Sciatic nerve (tissue), 2 donors: ENCODE results near the gene COX18. TPM values are rescaled to one million over a fixed set of nuclear protein-coding genes. Genes with fewer than 3 reads are reported as not detected.

Experiments
- ATAC-seq: fragments of 200-7000 bp; cut with Tn5 transposase; one replicate; pipeline ENCODE4 v1.9.1; 2020; ENCODE audit warnings: mild to moderate bottlenecking, moderate library complexity
- DNase-seq: peaks from one replicate; pipeline ENCODE4 v3.0.0-alpha.2; 2020; ENCODE audit warnings: low spot score
- intact Hi-C: fragments of 100-400 bp; cut with DNase I; formaldehyde crosslinking; loops from one replicate; pipeline ENCODE4 v1.14.2; 2022
- total RNA-seq: library from RNA; stranded (reverse); fragmentation: NEBNext Ultra II Directional; extraction: Animal tissue kit (Norgen Biotek cat#: 25700); gene quantifications from one replicate; pipeline ENCODE4 v1.2.1, GENCODE V29; 2021
- donor health status: DM: no; HTN: no; CAD: no.
- donor health status: DM: no; HTN: no; CAD: no.

COX18 gene
- total RNA-seq, 1 donor from 2014 or later, result 12.5 TPM

- intact Hi-C loops, result no loop called here
- ATAC-seq, result no peak
- DNase-seq, result no peak
Measured at GRCh38 chr4:73055241-73055897, 14.1 kb downstream of the COX18 start.

- intact Hi-C loops, result no loop called here
- DNase-seq, result no peak
- no peak for ATAC-seq
Measured at GRCh38 chr4:73053974-73054480, 15.5 kb downstream of the COX18 start.

GRCh38 chr4:73053076-73053475 lies 16.4 kb downstream of the COX18 start:
- ATAC-seq (no peak), DNase-seq (no peak)
- intact Hi-C loops, result no loop called here

- DNase-seq (no peak), ATAC-seq (no peak)
- intact Hi-C loops, result no loop called here
Measured at GRCh38 chr4:73051625-73052024, 17.9 kb downstream of the COX18 start.

- DNase-seq (no peak), ATAC-seq (no peak)
- intact Hi-C loops, result no loop called here
Measured at GRCh38 chr4:73045879-73046278, 23.6 kb downstream of the COX18 start.

- DNase-seq (no peak), ATAC-seq (no peak)
- intact Hi-C loops, result no loop called here
Measured at GRCh38 chr4:73037057-73037456, 32.5 kb downstream of the COX18 start.

GRCh38 chr4:73036123-73036522 lies 33.4 kb downstream of the COX18 start:
- DNase-seq (no peak), ATAC-seq (no peak)
- intact Hi-C loops, result no loop called here

GRCh38 chr4:73034896-73035295 lies 34.6 kb downstream of the COX18 start:
- no peak for DNase-seq
- ATAC-seq, result no peak
- intact Hi-C loops, result no loop called here

- ATAC-seq (no peak), DNase-seq (no peak)
- intact Hi-C loops, result no loop called here
Measured at GRCh38 chr4:73028621-73029020, 40.9 kb downstream of the COX18 start.

- intact Hi-C loops, result no loop called here
- ATAC-seq (no peak), DNase-seq (no peak)
Measured at GRCh38 chr4:73021634-73022033, 47.9 kb downstream of the COX18 start.

GRCh38 chr4:73019462-73020047 lies 50.0 kb downstream of the COX18 start:
- intact Hi-C loops, result no loop called here
- DNase-seq (no peak), ATAC-seq (no peak)

- intact Hi-C loops, result no loop called here
- no peak for ATAC-seq
- no peak for DNase-seq
Measured at GRCh38 chr4:73018595-73018994, 50.9 kb downstream of the COX18 start.

- no peak for ATAC-seq
- intact Hi-C loops, result loop anchor here (5.0 kb wide), 1 partner anchor 824 kb away; the partner anchor contains the start of gene CXCL6
- no peak for DNase-seq
Measured at GRCh38 chr4:73013310-73013709, 56.2 kb downstream of the COX18 start.

- no peak for ATAC-seq
- no peak for DNase-seq
- intact Hi-C loops, result loop anchor here (5.0 kb wide), 1 partner anchor 825 kb away; the partner anchor contains the start of gene CXCL6
Measured at GRCh38 chr4:73012673-73013072, 56.8 kb downstream of the COX18 start.

- no peak for DNase-seq
- ATAC-seq, result no peak
- intact Hi-C loops, result loop anchor here (5.0 kb wide), 1 partner anchor 826 kb away; the partner anchor contains the start of gene CXCL6
Measured at GRCh38 chr4:73011629-73011985, 57.9 kb downstream of the COX18 start.

GRCh38 chr4:73010789-73011628 lies 58.5 kb downstream of the COX18 start:
- ATAC-seq (peak; percentile 17), DNase-seq (no peak)
- intact Hi-C loops, result loop anchor here (5.0 kb wide), 1 partner anchor 826 kb away; the partner anchor contains the start of gene CXCL6

- ATAC-seq (no peak), DNase-seq (no peak)
- intact Hi-C loops, result no loop called here
Measured at GRCh38 chr4:73007526-73008100, 61.9 kb downstream of the COX18 start.

GRCh38 chr4:73006286-73006990 lies 63.1 kb downstream of the COX18 start:
- intact Hi-C loops, result no loop called here
- ATAC-seq (no peak), DNase-seq (no peak)

GRCh38 chr4:73005514-73005913 lies 64.0 kb downstream of the COX18 start:
- intact Hi-C loops, result no loop called here
- DNase-seq (no peak), ATAC-seq (no peak)
